Measurements from ENCODE around the gene NUP210.

NUP210 gene

GRCh38 chr3:13279532-13279910, 140.6 kb downstream of the NUP210 start:
- Histone ChIP-seq H2AK5ac (ENCODE audit: low read depth, low read length) (peak overlapping the region; percentile 87), H2BK5ac (ENCODE audit: low read length) (no peak overlapping the region), H3K4ac (ENCODE audit: low read length) (no peak overlapping the region), H3K9ac (ENCODE audit: low read depth, low read length, poor library complexity) (no peak overlapping the region), H3K27me3 (ENCODE audit: control insufficient read depth in 3 of 3, insufficient read depth in 3 of 3, low read depth in 1 of 3, low read length in 3 of 3) (peaks cover 2 to 74% (median 28%) of the 10 kb centered on the region in 3 experiments), H3K14ac (ENCODE audit: low read length) (no peak overlapping the region), H2BK12ac (ENCODE audit: low read length) (no peak overlapping the region), H3K36me3 (replicated peaks in 1 of 2; ENCODE audit: control insufficient read depth in 2 of 2, insufficient read depth in 2 of 2, low read length in 2 of 2) (no peaks in the 10 kb centered on the region), H4K91ac (ENCODE audit: low read depth, low read length, poor library complexity) (no peak overlapping the region), H4K8ac (ENCODE audit: low read depth, low read length) (no peak overlapping the region), H3K23ac (ENCODE audit: low read depth, low read length, poor library complexity) (no peak overlapping the region), H2BK15ac (ENCODE audit: low read length) (no peak overlapping the region), H2BK120ac (ENCODE audit: low read depth, low read length) (no peak overlapping the region), H3K9me3 (replicated peaks in 1 of 2; ENCODE audit: control insufficient read depth in 2 of 2, insufficient read depth in 1 of 2, low read depth in 1 of 2, low read length in 2 of 2) (peaks cover 4 to 10% of the 10 kb centered on the region in 2 donors), H3K4me1 (ENCODE audit: control insufficient read depth in 2 of 2, insufficient read depth in 1 of 2, low read depth in 1 of 2, low read length in 2 of 2) (peaks cover 9 to 20% of the 10 kb centered on the region in 2 donors), H3K4me2 (ENCODE audit: insufficient read depth, low read length, poor library complexity, severe bottlenecking) (no peak overlapping the region), H3K27ac (replicated peaks; ENCODE audit: low read length) (no peak overlapping the region), H2AFZ (ENCODE audit: low read length) (no peak overlapping the region), H3K18ac (ENCODE audit: low read length) (no peak overlapping the region), H3K4me3 (ENCODE audit: low read length in 2 of 2) (no peak overlapping the region), H3K79me1 (ENCODE audit: low read depth, low read length) (no peaks in the 10 kb centered on the region)
- DNase-seq (ENCODE audit: low spot score) = no peak
- WGBS, 2 donors (ENCODE audit: extremely low coverage in 2 of 2, insufficient read length in 2 of 2, insufficient replicate concordance in 1 of 2) = no CpG with 5 or more reads among the region's 6 CpGs

- H4K91ac ChIP-seq (ENCODE audit: low read depth, low read length, poor library complexity) = no peak overlapping the region
- H2BK5ac ChIP-seq (ENCODE audit: low read length) = no peak overlapping the region
- H3K4me1 ChIP-seq (ENCODE audit: control insufficient read depth in 2 of 2, insufficient read depth in 1 of 2, low read depth in 1 of 2, low read length in 2 of 2) = peaks cover 9 to 20% of the 10 kb centered on the region in 2 donors
- no peaks in the 10 kb centered on the region for H3K79me1 ChIP-seq (ENCODE audit: low read depth, low read length)
- no peak for DNase-seq (ENCODE audit: low spot score)
- H3K4me3 ChIP-seq (ENCODE audit: low read length in 2 of 2) = no peak overlapping the region
- no peak overlapping the region for H4K8ac ChIP-seq (ENCODE audit: low read depth, low read length)
- no peak overlapping the region for H3K18ac ChIP-seq (ENCODE audit: low read length)
- H3K4ac ChIP-seq (ENCODE audit: low read length) = no peak overlapping the region
- H3K4me2 ChIP-seq (ENCODE audit: insufficient read depth, low read length, poor library complexity, severe bottlenecking) = no peak overlapping the region
- H3K36me3 ChIP-seq (replicated peaks in 1 of 2; ENCODE audit: control insufficient read depth in 2 of 2, insufficient read depth in 2 of 2, low read length in 2 of 2) = no peaks in the 10 kb centered on the region
- H2BK12ac ChIP-seq (ENCODE audit: low read length) = no peak overlapping the region
- no peak overlapping the region for H2AK5ac ChIP-seq (ENCODE audit: low read depth, low read length)
- no peak overlapping the region for H3K27ac ChIP-seq (replicated peaks; ENCODE audit: low read length)
- no peak overlapping the region for H3K23ac ChIP-seq (ENCODE audit: low read depth, low read length, poor library complexity)
- no peak overlapping the region for H2BK15ac ChIP-seq (ENCODE audit: low read length)
- peaks cover under 1 to 4% of the 10 kb centered on the region in 2 donors for H3K9me3 ChIP-seq (replicated peaks in 1 of 2; ENCODE audit: control insufficient read depth in 2 of 2, insufficient read depth in 1 of 2, low read depth in 1 of 2, low read length in 2 of 2)
- H2AFZ ChIP-seq (ENCODE audit: low read length) = no peak overlapping the region
- H3K14ac ChIP-seq (ENCODE audit: low read length) = no peak overlapping the region
- no CpG with 5 or more reads among the region's 9 CpGs for WGBS, 2 donors (ENCODE audit: extremely low coverage in 2 of 2, insufficient read length in 2 of 2, insufficient replicate concordance in 1 of 2)
- peaks cover 2 to 68% (median 28%) of the 10 kb centered on the region in 3 experiments for H3K27me3 ChIP-seq (ENCODE audit: control insufficient read depth in 3 of 3, insufficient read depth in 3 of 3, low read depth in 1 of 3, low read length in 3 of 3)
- H2BK120ac ChIP-seq (ENCODE audit: low read depth, low read length) = no peak overlapping the region
- H3K9ac ChIP-seq (ENCODE audit: low read depth, low read length, poor library complexity) = no peak overlapping the region
Observed at GRCh38 chr3:13278783-13279531, 141.2 kb downstream of the NUP210 start.

- peaks cover 2 to 60% (median 23%) of the 10 kb centered on the region in 3 experiments for H3K27me3 ChIP-seq (ENCODE audit: control insufficient read depth in 3 of 3, insufficient read depth in 3 of 3, low read depth in 1 of 3, low read length in 3 of 3)
- peaks cover 9 to 20% of the 10 kb centered on the region in 2 donors for H3K4me1 ChIP-seq (ENCODE audit: control insufficient read depth in 2 of 2, insufficient read depth in 1 of 2, low read depth in 1 of 2, low read length in 2 of 2)
- H2AK5ac ChIP-seq (ENCODE audit: low read depth, low read length) = no peak overlapping the region
- H3K36me3 ChIP-seq (replicated peaks in 1 of 2; ENCODE audit: control insufficient read depth in 2 of 2, insufficient read depth in 2 of 2, low read length in 2 of 2) = no peaks in the 10 kb centered on the region
- no peaks in the 10 kb centered on the region for H3K9me3 ChIP-seq (replicated peaks in 1 of 2; ENCODE audit: control insufficient read depth in 2 of 2, insufficient read depth in 1 of 2, low read depth in 1 of 2, low read length in 2 of 2)
- H2BK120ac ChIP-seq (ENCODE audit: low read depth, low read length) = no peak overlapping the region
- H2AFZ ChIP-seq (ENCODE audit: low read length) = peak overlapping the region; percentile 46
- H3K79me1 ChIP-seq (ENCODE audit: low read depth, low read length) = peaks cover 2% of the 10 kb centered on the region
- H3K9ac ChIP-seq (ENCODE audit: low read depth, low read length, poor library complexity) = no peak overlapping the region
- H2BK15ac ChIP-seq (ENCODE audit: low read length) = no peak overlapping the region
- no peak overlapping the region for H4K91ac ChIP-seq (ENCODE audit: low read depth, low read length, poor library complexity)
- H3K14ac ChIP-seq (ENCODE audit: low read length) = no peak overlapping the region
- no peak overlapping the region for H3K4ac ChIP-seq (ENCODE audit: low read length)
- no peak overlapping the region for H2BK12ac ChIP-seq (ENCODE audit: low read length)
- H3K27ac ChIP-seq (replicated peaks; ENCODE audit: low read length) = no peak overlapping the region
- H3K4me3 ChIP-seq (ENCODE audit: low read length in 2 of 2) = no peak overlapping the region
- no peak overlapping the region for H2BK5ac ChIP-seq (ENCODE audit: low read length)
- no peak overlapping the region for H4K8ac ChIP-seq (ENCODE audit: low read depth, low read length)
- DNase-seq (ENCODE audit: low spot score) = no peak
- no peak overlapping the region for H3K4me2 ChIP-seq (ENCODE audit: insufficient read depth, low read length, poor library complexity, severe bottlenecking)
- WGBS, 2 donors (ENCODE audit: extremely low coverage in 2 of 2, insufficient read length in 2 of 2, insufficient replicate concordance in 1 of 2) = no CpG with 5 or more reads among the region's 17 CpGs
- H3K18ac ChIP-seq (ENCODE audit: low read length) = no peak overlapping the region
- H3K23ac ChIP-seq (ENCODE audit: low read depth, low read length, poor library complexity) = no peak overlapping the region
Observed at GRCh38 chr3:13277860-13278531, 142.1 kb downstream of the NUP210 start.

- H2BK120ac ChIP-seq (ENCODE audit: low read depth, low read length) = no peak overlapping the region
- DNase-seq (ENCODE audit: low spot score) = no peak
Observed at GRCh38 chr3:13277196-13277813, 142.8 kb downstream of the NUP210 start.

More at GRCh38 chr3:13277196-13277813, 142.8 kb downstream of the NUP210 start:
- H2BK15ac ChIP-seq (ENCODE audit: low read length) = no peak overlapping the region
- H2BK5ac ChIP-seq (ENCODE audit: low read length) = no peak overlapping the region
- H3K4me2 ChIP-seq (ENCODE audit: insufficient read depth, low read length, poor library complexity, severe bottlenecking) = no peak overlapping the region
- H4K8ac ChIP-seq (ENCODE audit: low read depth, low read length) = no peak overlapping the region
- no peak overlapping the region for H3K27ac ChIP-seq (replicated peaks; ENCODE audit: low read length)
- no peak overlapping the region for H2AK5ac ChIP-seq (ENCODE audit: low read depth, low read length)
- WGBS, 2 donors (ENCODE audit: extremely low coverage in 2 of 2, insufficient read length in 2 of 2, insufficient replicate concordance in 1 of 2) = no CpG with 5 or more reads among the region's 16 CpGs
- H3K14ac ChIP-seq (ENCODE audit: low read length) = no peak overlapping the region
- H3K23ac ChIP-seq (ENCODE audit: low read depth, low read length, poor library complexity) = no peak overlapping the region
- no peaks in the 10 kb centered on the region for H3K36me3 ChIP-seq (replicated peaks in 1 of 2; ENCODE audit: control insufficient read depth in 2 of 2, insufficient read depth in 2 of 2, low read length in 2 of 2)
- H3K4ac ChIP-seq (ENCODE audit: low read length) = no peak overlapping the region
- H4K91ac ChIP-seq (ENCODE audit: low read depth, low read length, poor library complexity) = no peak overlapping the region
- H3K18ac ChIP-seq (ENCODE audit: low read length) = no peak overlapping the region
- peaks cover 9 to 20% of the 10 kb centered on the region in 2 donors for H3K4me1 ChIP-seq (ENCODE audit: control insufficient read depth in 2 of 2, insufficient read depth in 1 of 2, low read depth in 1 of 2, low read length in 2 of 2)
- H3K4me3 ChIP-seq (ENCODE audit: low read length in 2 of 2) = no peak overlapping the region
- peaks cover 2% of the 10 kb centered on the region for H3K79me1 ChIP-seq (ENCODE audit: low read depth, low read length)
- H2AFZ ChIP-seq (ENCODE audit: low read length) = peak overlapping the region; percentile 46
- no peak overlapping the region for H2BK12ac ChIP-seq (ENCODE audit: low read length)
- H3K27me3 ChIP-seq (ENCODE audit: control insufficient read depth in 3 of 3, insufficient read depth in 3 of 3, low read depth in 1 of 3, low read length in 3 of 3) = peaks cover under 1 to 61% (median 18%) of the 10 kb centered on the region in 3 experiments
- H3K9me3 ChIP-seq (replicated peaks in 1 of 2; ENCODE audit: control insufficient read depth in 2 of 2, insufficient read depth in 1 of 2, low read depth in 1 of 2, low read length in 2 of 2) = no peaks in the 10 kb centered on the region
- H3K9ac ChIP-seq (ENCODE audit: low read depth, low read length, poor library complexity) = no peak overlapping the region
